K562 (cell line): ENCODE measurements around the gene ST6GAL1. TPM values are rescaled to one million over a fixed set of nuclear protein-coding genes. Genes with fewer than 3 reads are reported as not detected.

ENCODE experiments used
- ARID1B ChIP-seq: fragments of 450-650 bp; IDR thresholded peaks from 2 replicates; pipeline ENCODE4 v1.6.1; 2016; ENCODE audit warnings: antibody characterized with exemption, mild to moderate bottlenecking, inconsistent platforms
- CBFA2T2 ChIP-seq: fragments of 450-650 bp; conservative IDR thresholded peaks from 2 replicates; pipeline ENCODE4 v1.6.1; 2017; ENCODE audit warnings: mild to moderate bottlenecking
- CHD7 ChIP-seq: fragments of 200-600 bp; sonication (generic); IDR thresholded peaks from one replicate; pipeline ENCODE4 v1.6.1; 2012; ENCODE audit warnings: mild to moderate bottlenecking, low read depth, low read length, inconsistent platforms
- CUX1 ChIP-seq: fragments of 200-800 bp; sonication (Bioruptor generic); IDR thresholded peaks from 2 replicates; pipeline ENCODE4 v1.6.1; 2016; ENCODE audit warnings: missing genetic modification characterization, missing compliant biosample characterization
- HBP1 ChIP-seq: fragments of 450-650 bp; formaldehyde crosslinking; IDR thresholded peaks from 2 replicates; pipeline ENCODE4 v1.4.0; 2022; ENCODE audit warnings: missing genetic modification characterization
- MAFG ChIP-seq: fragments of 450-650 bp; conservative IDR thresholded peaks from 2 replicates; pipeline ENCODE4 v1.6.1; 2016; ENCODE audit warnings: missing genetic modification characterization, missing compliant biosample characterization
- SMC3 ChIP-seq: conservative IDR thresholded peaks from 2 replicates; pipeline ENCODE4 v1.6.1; 2011; ENCODE audit warnings: low read depth, low read length, improper control_type of control experiment; ENCODE audit not compliant: insufficient read depth
- ZNF146 ChIP-seq: IDR thresholded peaks from one replicate; pipeline ENCODE4 v1.6.1; 2018; ENCODE audit warnings: missing compliant biosample characterization; ENCODE audit not compliant: unreplicated experiment
- polyA plus RNA-seq, 8 experiments: library from polyadenylated mRNA; depleted of rRNA in 4 of 8; stranded (reverse) in 5 of 8; unstranded in 3 of 8; fragments of >200 nt; fragmentation: Nextera tagmentation in 2 of 8; fragmentation: Illumina TruSeq in 1 of 8; extraction: Ambion mirVana in 2 of 8; extraction: Trizol in 1 of 8; gene quantifications; 2 replicates each; pipeline versions ENCODE4 v1.2.1 to v1.2.3, GENCODE V29; 2011 to 2014; ENCODE audit warnings: inconsistent platforms in 1 of 8, missing spikeins in 1 of 8
- total RNA-seq, 7 experiments: library from RNA; depleted of rRNA in 6 of 7; stranded (reverse); fragments of >200 nt in 6 of 7; fragmentation: Illumina TruSeq in 2 of 7; extraction: Trizol in 2 of 7; gene quantifications; 2 replicates each; pipeline versions ENCODE4 v1.2.1 to v1.2.3, GENCODE V29; 2011 to 2021; ENCODE audit warnings: low replicate concordance in 1 of 7

Gene ST6GAL1
- total and polyA plus RNA-seq, 9 of the 15 experiments (the other 6 are each of a cell fraction or from before 2014, with no cell fraction given), result 31.9 to 145 (median 71.0) TPM

DNA sequence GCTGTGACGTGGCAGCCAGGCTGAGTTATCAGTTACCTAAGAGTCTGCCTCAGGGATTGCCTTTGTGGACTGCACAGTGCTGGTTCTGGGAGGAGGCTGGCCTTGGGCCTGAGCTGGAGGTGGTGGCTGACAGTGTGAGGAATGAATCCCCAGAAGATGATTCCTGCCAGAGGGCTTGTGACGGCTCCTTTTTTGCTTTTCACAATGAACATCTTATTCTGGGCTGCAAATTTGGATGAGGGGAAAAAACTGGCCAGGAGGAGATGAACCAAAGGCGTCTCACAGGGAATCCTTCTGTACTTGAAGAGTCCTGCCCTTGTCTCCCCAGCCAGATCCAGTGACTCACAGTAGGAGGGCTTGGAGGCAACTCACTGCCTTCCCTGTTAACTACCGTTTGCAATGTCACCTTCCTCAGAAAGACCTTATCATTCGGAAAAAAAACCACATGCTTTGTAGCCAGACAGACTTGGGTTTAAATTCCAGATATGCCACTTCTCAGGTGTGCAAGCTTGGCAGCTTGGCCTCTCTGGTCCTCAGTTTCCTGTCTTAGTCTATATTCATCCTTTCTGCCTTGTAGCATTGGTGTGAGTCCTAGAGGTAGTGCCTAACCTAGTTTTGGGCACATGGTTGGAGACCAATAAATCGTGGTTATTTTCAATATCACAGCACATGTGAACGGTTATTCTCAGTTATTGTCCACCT lies 19.1 kb downstream of the ST6GAL1 start (continued):
- TF ChIP-seq CHD7 (no peak), SMC3 (no peak), HBP1 (CRISPR knock-in tag) (no peak), CUX1 (CRISPR knock-in tag) (no peak; the same call in 1 of the 2 replicates), MAFG (tag) (peak; percentile 74), CBFA2T2 (peak; percentile 82), ARID1B (peak; percentile 92), ZNF146 (no peak)
